GM23338 (cell line): Measurements from ENCODE around the gene IDH1. TPM values are rescaled to one million over a fixed set of nuclear protein-coding genes. Genes with fewer than 3 reads are reported as not detected.

ENCODE experiments used
- ATAC-seq: fragments of 200-7000 bp; cut with Tn5 transposase; 3 replicates; pipeline ENCODE4 v1.9.1; 2020
- DNase-seq: peaks from one replicate; pipeline ENCODE4 v3.0.0-alpha.2; 2015; ENCODE audit warnings: low spot score
- H2AFZ ChIP-seq: fragments of 200-600 bp; sonication (generic); 2 replicates; pipeline ENCODE4 v1.8.0; 2016; ENCODE audit warnings: antibody characterized with exemption, mild to moderate bottlenecking, moderate library complexity
- H3F3A ChIP-seq: fragments of 200-600 bp; sonication (generic); replicated peaks from 2 replicates; pipeline ENCODE4 v1.8.0; 2017; ENCODE audit warnings: antibody characterized with exemption, mixed run types, low read depth
- H3K27ac ChIP-seq: fragments of 200-600 bp; sonication (generic); 2 replicates; pipeline ENCODE4 v1.6.1; 2016; ENCODE audit warnings: low read depth
- H3K27me3 ChIP-seq: fragments of 200-600 bp; sonication (generic); 2 replicates; pipeline ENCODE4 v1.8.0; 2016; ENCODE audit warnings: mild to moderate bottlenecking, mixed run types, moderate library complexity; ENCODE audit not compliant: insufficient read depth
- H3K36me3 ChIP-seq: fragments of 200-600 bp; sonication (generic); 2 replicates; pipeline ENCODE4 v1.8.0; 2016; ENCODE audit warnings: mild to moderate bottlenecking; ENCODE audit not compliant: insufficient read depth
- H3K4me1 ChIP-seq: fragments of 200-600 bp; sonication (generic); 2 replicates; pipeline ENCODE4 v1.8.0; 2016; ENCODE audit warnings: mild to moderate bottlenecking, moderate library complexity; ENCODE audit not compliant: insufficient read depth
- H3K4me2 ChIP-seq: fragments of 200-600 bp; sonication (generic); 2 replicates; pipeline ENCODE4 v1.7.1; 2017; ENCODE audit warnings: mixed run types
- H3K4me3 ChIP-seq: fragments of 200-600 bp; sonication (generic); 2 replicates; pipeline ENCODE4 v1.6.1; 2016; ENCODE audit warnings: mixed run types
- H3K79me2 ChIP-seq: fragments of 200-600 bp; sonication (generic); replicated peaks from 2 replicates; pipeline ENCODE4 v1.8.0; 2017; ENCODE audit warnings: mild to moderate bottlenecking; ENCODE audit not compliant: insufficient read depth
- H3K9me2 ChIP-seq: fragments of 200-600 bp; sonication (generic); 2 replicates; pipeline ENCODE4 v1.8.0; 2017; ENCODE audit not compliant: insufficient read depth
- H4K20me1 ChIP-seq: fragments of 200-600 bp; sonication (generic); replicated peaks from 2 replicates; pipeline ENCODE4 v1.8.0; 2017; ENCODE audit warnings: mild to moderate bottlenecking; ENCODE audit not compliant: insufficient read depth
- H3K27ac Mint-ChIP-seq: 2 replicates; pipeline ENCODE4 v1.8.0; 2020; ENCODE audit warnings: inconsistent platforms, mild to moderate bottlenecking, moderate library complexity, mixed read lengths
- H3K27me3 Mint-ChIP-seq: 3 replicates; pipeline ENCODE4 v1.8.0; 2022; ENCODE audit warnings: low read depth, mild to moderate bottlenecking, moderate library complexity, mixed read lengths, inconsistent platforms; ENCODE audit not compliant: insufficient read depth, poor library complexity
- H3K36me3 Mint-ChIP-seq: 3 replicates; pipeline ENCODE4 v1.8.0; 2021; ENCODE audit warnings: low read depth, mild to moderate bottlenecking, inconsistent platforms, moderate library complexity, mixed read lengths
- H3K4me1 Mint-ChIP-seq: 3 replicates; pipeline ENCODE4 v1.8.0; 2020; ENCODE audit warnings: mild to moderate bottlenecking, inconsistent platforms, mixed read lengths
- H3K4me3 Mint-ChIP-seq: 3 replicates; pipeline ENCODE4 v1.8.0; 2021; ENCODE audit warnings: moderate library complexity, mild to moderate bottlenecking, inconsistent platforms, mixed read lengths
- H3K9me3 Mint-ChIP-seq: 3 replicates; pipeline ENCODE4 v1.8.0; 2020; ENCODE audit warnings: moderate library complexity, mild to moderate bottlenecking, inconsistent platforms, mixed read lengths
- CREB1 ChIP-seq: fragments of 250-450 bp; sonication (Bioruptor Pico); IDR thresholded peaks from 2 replicates; pipeline ENCODE4 v1.5.0; 2020; ENCODE audit warnings: low read depth, mild to moderate bottlenecking, moderate library complexity
- EZH2 ChIP-seq: fragments of 200-600 bp; sonication (generic); IDR thresholded peaks from one replicate; pipeline ENCODE4 v1.8.0; 2017; ENCODE audit warnings: antibody characterized with exemption, mild to moderate bottlenecking, low read depth; ENCODE audit not compliant: unreplicated experiment
- JUNB ChIP-seq: IDR thresholded peaks from one replicate; pipeline ENCODE4 v1.6.1; 2016; ENCODE audit warnings: antibody characterized with exemption; ENCODE audit not compliant: unreplicated experiment
- POLR2AphosphoS5 ChIP-seq: IDR thresholded peaks from 2 replicates; pipeline ENCODE4 v1.6.1; 2016; ENCODE audit warnings: antibody characterized with exemption, low read depth
- STAT1 ChIP-seq: IDR thresholded peaks from one replicate; pipeline ENCODE4 v1.6.1; 2016; ENCODE audit warnings: antibody characterized with exemption; ENCODE audit not compliant: unreplicated experiment
- ZNF114 ChIP-seq: fragments of 250-450 bp; sonication (Bioruptor Pico); IDR thresholded peaks from 2 replicates; pipeline ENCODE4 v1.5.0; 2020; ENCODE audit warnings: mild to moderate bottlenecking, moderate library complexity
- polyA plus RNA-seq: library from polyadenylated mRNA; unstranded; fragments of >200 nt; fragmentation: Nextera tagmentation; extraction: Ambion mirVana; gene quantifications from 2 replicates; pipeline ENCODE4 v1.2.1, GENCODE V29; 2016
- total RNA-seq: library from RNA; depleted of rRNA; stranded (reverse); fragments of >200 nt; shearing (Covaris generic); gene quantifications from 2 replicates; pipeline ENCODE4 v1.2.3, GENCODE V29; 2014
- TF ChIP-seq, protein P1 (sequence below): fragments of 250-450 bp; sonication (Bioruptor Pico); IDR thresholded peaks from 2 replicates; pipeline ENCODE4 v1.5.0; 2020; ENCODE audit warnings: mild to moderate bottlenecking, moderate library complexity
- TF ChIP-seq, protein P2 (sequence below): IDR thresholded peaks from 2 replicates; pipeline ENCODE4 v1.6.1; 2016; ENCODE audit warnings: antibody characterized with exemption
- TF ChIP-seq, protein P3 (sequence below): IDR thresholded peaks from one replicate; pipeline ENCODE4 v1.6.1; 2018; ENCODE audit warnings: antibody characterized with exemption; ENCODE audit not compliant: unreplicated experiment
- TF ChIP-seq, protein P4 (sequence below), 2 experiments: fragments of 200-600 bp in 1 of 2; sonication (generic) in 1 of 2; conservative IDR thresholded peaks; 2 replicates each; pipeline versions ENCODE4 v1.5.1 to v1.6.1; 2016 to 2017; ENCODE audit warnings: antibody characterized with exemption in 2 of 2, low read depth in 2 of 2, mild to moderate bottlenecking in 2 of 2, moderate library complexity in 1 of 2

IDH1 gene
- total and polyA plus RNA-seq, 2 experiments from 2014 or later: 315 to 536 TPM

DNA sequence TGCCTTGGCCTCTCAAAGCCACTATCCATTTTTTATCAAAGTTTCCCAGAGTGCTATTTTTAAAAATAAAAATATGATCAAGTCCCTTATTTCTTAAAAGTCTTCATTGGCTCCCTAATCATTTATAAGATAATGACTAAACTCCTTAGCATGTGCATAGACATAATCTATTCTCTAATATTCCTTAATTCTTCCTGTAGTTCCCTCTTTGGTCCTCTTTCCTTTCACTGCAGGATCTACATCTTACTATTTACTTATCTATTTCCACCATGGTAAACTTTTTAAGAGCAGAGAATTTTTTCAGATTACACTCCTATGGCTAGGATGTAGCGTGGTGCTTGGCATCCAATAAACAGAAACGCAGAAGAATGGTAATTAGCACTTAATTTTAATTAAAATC lies 19.0 kb downstream of the IDH1 start:
- peaks cover 4% of the 10 kb centered on the region for H3K27me3 Mint-ChIP-seq
- no peak for DNase-seq
- no peak overlapping the region for H3K27ac Mint-ChIP-seq
- no peak overlapping the region for H3K4me3 ChIP-seq
- peaks cover 46% of the 10 kb centered on the region for H3K36me3 ChIP-seq
- H3K27ac ChIP-seq: no peak overlapping the region
- TF ChIP-seq ZNF114 (no peak), JUNB (no peak), CREB1 (CRISPR knock-in tag) (no peak)
- H3K9me2 ChIP-seq: no peaks in the 10 kb centered on the region
- H3K4me2 ChIP-seq: no peak overlapping the region
- no peaks in the 10 kb centered on the region for H3K27me3 ChIP-seq
- H3K4me3 Mint-ChIP-seq: no peak overlapping the region
- H3K36me3 Mint-ChIP-seq: peaks cover 66% of the 10 kb centered on the region
- H2AFZ ChIP-seq: no peak overlapping the region
- ATAC-seq: no peak
- H3K9me3 Mint-ChIP-seq: peaks cover 22% of the 10 kb centered on the region; the same call in 2 of the 3 replicates
- no peaks in the 10 kb centered on the region for H3K4me1 ChIP-seq
- 0 out of 2 replicates have a peak, but pooled peaks cover 5% of the 10 kb centered on the region for H4K20me1 ChIP-seq
- H3K79me2 ChIP-seq: no peaks in the 10 kb centered on the region
- H3F3A ChIP-seq: peaks cover 24% of the 10 kb centered on the region
- H3K4me1 Mint-ChIP-seq: no peaks in the 10 kb centered on the region

- Histone ChIP-seq H3K79me2 (no peaks in the 10 kb centered on the region), H3K4me1 (no peaks in the 10 kb centered on the region), H4K20me1 (0 out of 2 replicates have a peak, but pooled peaks cover 3% of the 10 kb centered on the region), H3K4me3 (no peak overlapping the region), H2AFZ (no peak overlapping the region), H3F3A (peaks cover 21% of the 10 kb centered on the region), H3K27ac (peak overlapping the region; percentile 61), H3K4me2 (no peak overlapping the region), H3K9me2 (no peaks in the 10 kb centered on the region), H3K36me3 (peaks cover 36% of the 10 kb centered on the region), H3K27me3 (no peaks in the 10 kb centered on the region)
- no peaks in the 10 kb centered on the region for H3K4me1 Mint-ChIP-seq
- H3K36me3 Mint-ChIP-seq: peaks cover 55% of the 10 kb centered on the region
- no peak overlapping the region for H3K27ac Mint-ChIP-seq
- H3K27me3 Mint-ChIP-seq: peaks cover 4% of the 10 kb centered on the region
- DNase-seq (no peak), ATAC-seq (no peak; the same call in 2 of the 3 replicates)
- H3K4me3 Mint-ChIP-seq: no peak overlapping the region
- peaks cover 27% of the 10 kb centered on the region; the same call in 2 of the 3 replicates for H3K9me3 Mint-ChIP-seq
- TF ChIP-seq, protein P1, sequence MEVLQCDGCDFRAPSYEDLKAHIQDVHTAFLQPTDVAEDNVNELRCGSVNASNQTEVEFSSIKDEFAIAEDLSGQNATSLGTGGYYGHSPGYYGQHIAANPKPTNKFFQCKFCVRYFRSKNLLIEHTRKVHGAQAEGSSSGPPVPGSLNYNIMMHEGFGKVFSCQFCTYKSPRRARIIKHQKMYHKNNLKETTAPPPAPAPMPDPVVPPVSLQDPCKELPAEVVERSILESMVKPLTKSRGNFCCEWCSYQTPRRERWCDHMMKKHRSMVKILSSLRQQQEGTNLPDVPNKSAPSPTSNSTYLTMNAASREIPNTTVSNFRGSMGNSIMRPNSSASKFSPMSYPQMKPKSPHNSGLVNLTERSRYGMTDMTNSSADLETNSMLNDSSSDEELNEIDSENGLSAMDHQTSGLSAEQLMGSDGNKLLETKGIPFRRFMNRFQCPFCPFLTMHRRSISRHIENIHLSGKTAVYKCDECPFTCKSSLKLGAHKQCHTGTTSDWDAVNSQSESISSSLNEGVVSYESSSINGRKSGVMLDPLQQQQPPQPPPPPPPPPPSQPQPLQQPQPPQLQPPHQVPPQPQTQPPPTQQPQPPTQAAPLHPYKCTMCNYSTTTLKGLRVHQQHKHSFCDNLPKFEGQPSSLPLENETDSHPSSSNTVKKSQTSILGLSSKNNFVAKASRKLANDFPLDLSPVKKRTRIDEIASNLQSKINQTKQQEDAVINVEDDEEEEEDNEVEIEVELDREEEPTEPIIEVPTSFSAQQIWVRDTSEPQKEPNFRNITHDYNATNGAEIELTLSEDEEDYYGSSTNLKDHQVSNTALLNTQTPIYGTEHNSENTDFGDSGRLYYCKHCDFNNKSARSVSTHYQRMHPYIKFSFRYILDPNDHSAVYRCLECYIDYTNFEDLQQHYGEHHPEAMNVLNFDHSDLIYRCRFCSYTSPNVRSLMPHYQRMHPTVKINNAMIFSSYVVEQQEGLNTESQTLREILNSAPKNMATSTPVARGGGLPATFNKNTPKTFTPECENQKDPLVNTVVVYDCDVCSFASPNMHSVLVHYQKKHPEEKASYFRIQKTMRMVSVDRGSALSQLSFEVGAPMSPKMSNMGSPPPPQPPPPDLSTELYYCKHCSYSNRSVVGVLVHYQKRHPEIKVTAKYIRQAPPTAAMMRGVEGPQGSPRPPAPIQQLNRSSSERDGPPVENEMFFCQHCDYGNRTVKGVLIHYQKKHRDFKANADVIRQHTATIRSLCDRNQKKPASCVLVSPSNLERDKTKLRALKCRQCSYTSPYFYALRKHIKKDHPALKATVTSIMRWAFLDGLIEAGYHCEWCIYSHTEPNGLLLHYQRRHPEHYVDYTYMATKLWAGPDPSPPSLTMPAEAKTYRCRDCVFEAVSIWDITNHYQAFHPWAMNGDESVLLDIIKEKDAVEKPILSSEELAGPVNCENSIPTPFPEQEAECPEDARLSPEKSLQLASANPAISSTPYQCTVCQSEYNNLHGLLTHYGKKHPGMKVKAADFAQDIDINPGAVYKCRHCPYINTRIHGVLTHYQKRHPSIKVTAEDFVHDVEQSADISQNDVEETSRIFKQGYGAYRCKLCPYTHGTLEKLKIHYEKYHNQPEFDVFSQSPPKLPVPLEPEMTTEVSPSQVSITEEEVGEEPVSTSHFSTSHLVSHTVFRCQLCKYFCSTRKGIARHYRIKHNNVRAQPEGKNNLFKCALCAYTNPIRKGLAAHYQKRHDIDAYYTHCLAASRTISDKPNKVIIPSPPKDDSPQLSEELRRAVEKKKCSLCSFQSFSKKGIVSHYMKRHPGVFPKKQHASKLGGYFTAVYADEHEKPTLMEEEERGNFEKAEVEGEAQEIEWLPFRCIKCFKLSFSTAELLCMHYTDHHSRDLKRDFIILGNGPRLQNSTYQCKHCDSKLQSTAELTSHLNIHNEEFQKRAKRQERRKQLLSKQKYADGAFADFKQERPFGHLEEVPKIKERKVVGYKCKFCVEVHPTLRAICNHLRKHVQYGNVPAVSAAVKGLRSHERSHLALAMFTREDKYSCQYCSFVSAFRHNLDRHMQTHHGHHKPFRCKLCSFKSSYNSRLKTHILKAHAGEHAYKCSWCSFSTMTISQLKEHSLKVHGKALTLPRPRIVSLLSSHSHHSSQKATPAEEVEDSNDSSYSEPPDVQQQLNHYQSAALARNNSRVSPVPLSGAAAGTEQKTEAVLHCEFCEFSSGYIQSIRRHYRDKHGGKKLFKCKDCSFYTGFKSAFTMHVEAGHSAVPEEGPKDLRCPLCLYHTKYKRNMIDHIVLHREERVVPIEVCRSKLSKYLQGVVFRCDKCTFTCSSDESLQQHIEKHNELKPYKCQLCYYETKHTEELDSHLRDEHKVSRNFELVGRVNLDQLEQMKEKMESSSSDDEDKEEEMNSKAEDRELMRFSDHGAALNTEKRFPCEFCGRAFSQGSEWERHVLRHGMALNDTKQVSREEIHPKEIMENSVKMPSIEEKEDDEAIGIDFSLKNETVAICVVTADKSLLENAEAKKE (CRISPR knock-in tag): no peak
- TF ChIP-seq, protein P2, sequence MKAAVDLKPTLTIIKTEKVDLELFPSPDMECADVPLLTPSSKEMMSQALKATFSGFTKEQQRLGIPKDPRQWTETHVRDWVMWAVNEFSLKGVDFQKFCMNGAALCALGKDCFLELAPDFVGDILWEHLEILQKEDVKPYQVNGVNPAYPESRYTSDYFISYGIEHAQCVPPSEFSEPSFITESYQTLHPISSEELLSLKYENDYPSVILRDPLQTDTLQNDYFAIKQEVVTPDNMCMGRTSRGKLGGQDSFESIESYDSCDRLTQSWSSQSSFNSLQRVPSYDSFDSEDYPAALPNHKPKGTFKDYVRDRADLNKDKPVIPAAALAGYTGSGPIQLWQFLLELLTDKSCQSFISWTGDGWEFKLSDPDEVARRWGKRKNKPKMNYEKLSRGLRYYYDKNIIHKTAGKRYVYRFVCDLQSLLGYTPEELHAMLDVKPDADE: no peak
- TF ChIP-seq JUNB (no peak), STAT1 (no peak), POLR2AphosphoS5 (no peak), EZH2 (no peak)
- TF ChIP-seq, protein P3, sequence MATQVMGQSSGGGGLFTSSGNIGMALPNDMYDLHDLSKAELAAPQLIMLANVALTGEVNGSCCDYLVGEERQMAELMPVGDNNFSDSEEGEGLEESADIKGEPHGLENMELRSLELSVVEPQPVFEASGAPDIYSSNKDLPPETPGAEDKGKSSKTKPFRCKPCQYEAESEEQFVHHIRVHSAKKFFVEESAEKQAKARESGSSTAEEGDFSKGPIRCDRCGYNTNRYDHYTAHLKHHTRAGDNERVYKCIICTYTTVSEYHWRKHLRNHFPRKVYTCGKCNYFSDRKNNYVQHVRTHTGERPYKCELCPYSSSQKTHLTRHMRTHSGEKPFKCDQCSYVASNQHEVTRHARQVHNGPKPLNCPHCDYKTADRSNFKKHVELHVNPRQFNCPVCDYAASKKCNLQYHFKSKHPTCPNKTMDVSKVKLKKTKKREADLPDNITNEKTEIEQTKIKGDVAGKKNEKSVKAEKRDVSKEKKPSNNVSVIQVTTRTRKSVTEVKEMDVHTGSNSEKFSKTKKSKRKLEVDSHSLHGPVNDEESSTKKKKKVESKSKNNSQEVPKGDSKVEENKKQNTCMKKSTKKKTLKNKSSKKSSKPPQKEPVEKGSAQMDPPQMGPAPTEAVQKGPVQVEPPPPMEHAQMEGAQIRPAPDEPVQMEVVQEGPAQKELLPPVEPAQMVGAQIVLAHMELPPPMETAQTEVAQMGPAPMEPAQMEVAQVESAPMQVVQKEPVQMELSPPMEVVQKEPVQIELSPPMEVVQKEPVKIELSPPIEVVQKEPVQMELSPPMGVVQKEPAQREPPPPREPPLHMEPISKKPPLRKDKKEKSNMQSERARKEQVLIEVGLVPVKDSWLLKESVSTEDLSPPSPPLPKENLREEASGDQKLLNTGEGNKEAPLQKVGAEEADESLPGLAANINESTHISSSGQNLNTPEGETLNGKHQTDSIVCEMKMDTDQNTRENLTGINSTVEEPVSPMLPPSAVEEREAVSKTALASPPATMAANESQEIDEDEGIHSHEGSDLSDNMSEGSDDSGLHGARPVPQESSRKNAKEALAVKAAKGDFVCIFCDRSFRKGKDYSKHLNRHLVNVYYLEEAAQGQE: no peak
- TF ChIP-seq, protein P4, sequence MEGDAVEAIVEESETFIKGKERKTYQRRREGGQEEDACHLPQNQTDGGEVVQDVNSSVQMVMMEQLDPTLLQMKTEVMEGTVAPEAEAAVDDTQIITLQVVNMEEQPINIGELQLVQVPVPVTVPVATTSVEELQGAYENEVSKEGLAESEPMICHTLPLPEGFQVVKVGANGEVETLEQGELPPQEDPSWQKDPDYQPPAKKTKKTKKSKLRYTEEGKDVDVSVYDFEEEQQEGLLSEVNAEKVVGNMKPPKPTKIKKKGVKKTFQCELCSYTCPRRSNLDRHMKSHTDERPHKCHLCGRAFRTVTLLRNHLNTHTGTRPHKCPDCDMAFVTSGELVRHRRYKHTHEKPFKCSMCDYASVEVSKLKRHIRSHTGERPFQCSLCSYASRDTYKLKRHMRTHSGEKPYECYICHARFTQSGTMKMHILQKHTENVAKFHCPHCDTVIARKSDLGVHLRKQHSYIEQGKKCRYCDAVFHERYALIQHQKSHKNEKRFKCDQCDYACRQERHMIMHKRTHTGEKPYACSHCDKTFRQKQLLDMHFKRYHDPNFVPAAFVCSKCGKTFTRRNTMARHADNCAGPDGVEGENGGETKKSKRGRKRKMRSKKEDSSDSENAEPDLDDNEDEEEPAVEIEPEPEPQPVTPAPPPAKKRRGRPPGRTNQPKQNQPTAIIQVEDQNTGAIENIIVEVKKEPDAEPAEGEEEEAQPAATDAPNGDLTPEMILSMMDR (conservative IDR thresholded peaks at IDR 0.05; ENCODE audit: low read depth in 2 of 2): no peak
These were observed 20.1 kb downstream of the IDH1 start for GRCh38 chr2:208234786-208235185.
